Vagina (tissue), 2 donors: ENCODE data around the gene CBX8. TPM values are rescaled to one million over a fixed set of nuclear protein-coding genes. Genes with fewer than 3 reads are reported as not detected.

ENCODE experiments used
- DNase-seq, 2 donors: peaks; one replicate each; pipeline ENCODE4 v3.0.0-alpha.2; 2017; ENCODE audit errors: extremely low spot score in 2 of 2
- H3K27ac ChIP-seq: fragments of 200-600 bp; sonication (generic); one replicate; pipeline ENCODE4 v1.5.1; 2019
- H3K27me3 ChIP-seq: fragments of 200-600 bp; sonication (generic); one replicate; pipeline ENCODE4 v1.5.1; 2019
- H3K36me3 ChIP-seq, 2 donors: fragments of 200-600 bp; sonication (generic); one replicate each; pipeline ENCODE4 v1.5.1; 2017 to 2019
- H3K4me1 ChIP-seq: fragments of 200-600 bp; sonication (generic); one replicate; pipeline ENCODE4 v1.5.1; 2019
- H3K4me3 ChIP-seq, 2 donors: fragments of 200-600 bp; sonication (generic); 1 replicate in 1 of 2; 2 replicates in 1 of 2; pipeline ENCODE4 v1.5.1; 2016 to 2019
- H3K9me3 ChIP-seq: fragments of 200-600 bp; sonication (generic); one replicate; pipeline ENCODE4 v1.5.1; 2019
- POLR2A ChIP-seq, 2 donors: fragments of 450-650 bp; IDR thresholded peaks; one replicate each; pipeline ENCODE4 v1.6.1; 2017; ENCODE audit warnings: antibody characterized with exemption in 2 of 2, mild to moderate bottlenecking in 2 of 2, moderate library complexity in 2 of 2
- POLR2AphosphoS5 ChIP-seq, 2 donors: sonication (generic); formaldehyde crosslinking; IDR thresholded peaks; one replicate each; pipeline ENCODE4 v1.9.0; 2017; ENCODE audit warnings: antibody characterized with exemption in 2 of 2, mild to moderate bottlenecking in 2 of 2, low read depth in 1 of 2; ENCODE audit not compliant: insufficient read depth in 1 of 2
- intact Hi-C: fragments of 100-400 bp; cut with DNase I; formaldehyde crosslinking; loops from one replicate; pipeline ENCODE4 v1.15.1; 2023
- total RNA-seq: library from RNA; depleted of rRNA; stranded (reverse); fragments of >200 nt; gene quantifications from one replicate; pipeline ENCODE4 v1.2.3, GENCODE V29; 2016
- TF ChIP-seq, protein P1 (sequence below), 3 experiments: fragments of 450-650 bp in 2 of 3; fragments of 200-600 bp in 1 of 3; sonication (generic) in 1 of 3; IDR thresholded peaks; one replicate each; pipeline ENCODE4 v1.5.1; 2017 to 2019; ENCODE audit warnings: antibody characterized with exemption in 3 of 3, mild to moderate bottlenecking in 2 of 3, moderate library complexity in 2 of 3

The CBX8 gene
- total RNA-seq, 1 donor from 2014 or later, result 0.98 TPM

DNA sequence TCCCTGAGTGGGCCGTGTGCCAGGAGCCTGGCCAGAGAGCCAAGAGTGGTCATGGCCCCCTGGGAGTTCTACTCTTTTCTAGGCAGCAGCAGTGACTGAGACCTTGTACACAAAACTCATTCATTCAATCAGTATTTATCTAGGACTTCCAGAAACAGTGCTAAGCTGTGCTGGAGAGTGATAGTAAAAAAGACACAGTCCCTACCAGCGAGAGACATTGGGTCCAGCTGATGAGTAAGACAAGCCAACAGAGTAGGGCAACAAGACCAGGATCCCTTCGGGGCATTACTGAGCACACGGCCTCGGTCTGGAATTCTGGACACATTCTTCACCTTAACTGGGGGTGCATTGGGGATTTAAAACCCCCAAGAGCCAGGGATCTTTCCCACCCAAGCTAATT lies 22.2 kb upstream of the CBX8 start:
- H3K27me3 ChIP-seq, result peaks cover 14% of the 10 kb centered on the region
- TF ChIP-seq, protein P1, sequence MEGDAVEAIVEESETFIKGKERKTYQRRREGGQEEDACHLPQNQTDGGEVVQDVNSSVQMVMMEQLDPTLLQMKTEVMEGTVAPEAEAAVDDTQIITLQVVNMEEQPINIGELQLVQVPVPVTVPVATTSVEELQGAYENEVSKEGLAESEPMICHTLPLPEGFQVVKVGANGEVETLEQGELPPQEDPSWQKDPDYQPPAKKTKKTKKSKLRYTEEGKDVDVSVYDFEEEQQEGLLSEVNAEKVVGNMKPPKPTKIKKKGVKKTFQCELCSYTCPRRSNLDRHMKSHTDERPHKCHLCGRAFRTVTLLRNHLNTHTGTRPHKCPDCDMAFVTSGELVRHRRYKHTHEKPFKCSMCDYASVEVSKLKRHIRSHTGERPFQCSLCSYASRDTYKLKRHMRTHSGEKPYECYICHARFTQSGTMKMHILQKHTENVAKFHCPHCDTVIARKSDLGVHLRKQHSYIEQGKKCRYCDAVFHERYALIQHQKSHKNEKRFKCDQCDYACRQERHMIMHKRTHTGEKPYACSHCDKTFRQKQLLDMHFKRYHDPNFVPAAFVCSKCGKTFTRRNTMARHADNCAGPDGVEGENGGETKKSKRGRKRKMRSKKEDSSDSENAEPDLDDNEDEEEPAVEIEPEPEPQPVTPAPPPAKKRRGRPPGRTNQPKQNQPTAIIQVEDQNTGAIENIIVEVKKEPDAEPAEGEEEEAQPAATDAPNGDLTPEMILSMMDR (IDR thresholded peaks at IDR 0.05), result no peak
- TF ChIP-seq POLR2AphosphoS5 (IDR thresholded peaks at IDR 0.05; ENCODE audit: insufficient read depth in 1 of 2, low read depth in 1 of 2) (no peak), POLR2A (IDR thresholded peaks at IDR 0.05) (no peak)
- DNase-seq, result no peak
- peaks cover 18% of the 10 kb centered on the region for H3K4me1 ChIP-seq
- no peaks in the 10 kb centered on the region for H3K36me3 ChIP-seq
- H3K27ac ChIP-seq, result no peak overlapping the region
- no peak overlapping the region for H3K4me3 ChIP-seq
- H3K9me3 ChIP-seq, result no peaks in the 10 kb centered on the region
- intact Hi-C loops, result no loop called here

DNA sequence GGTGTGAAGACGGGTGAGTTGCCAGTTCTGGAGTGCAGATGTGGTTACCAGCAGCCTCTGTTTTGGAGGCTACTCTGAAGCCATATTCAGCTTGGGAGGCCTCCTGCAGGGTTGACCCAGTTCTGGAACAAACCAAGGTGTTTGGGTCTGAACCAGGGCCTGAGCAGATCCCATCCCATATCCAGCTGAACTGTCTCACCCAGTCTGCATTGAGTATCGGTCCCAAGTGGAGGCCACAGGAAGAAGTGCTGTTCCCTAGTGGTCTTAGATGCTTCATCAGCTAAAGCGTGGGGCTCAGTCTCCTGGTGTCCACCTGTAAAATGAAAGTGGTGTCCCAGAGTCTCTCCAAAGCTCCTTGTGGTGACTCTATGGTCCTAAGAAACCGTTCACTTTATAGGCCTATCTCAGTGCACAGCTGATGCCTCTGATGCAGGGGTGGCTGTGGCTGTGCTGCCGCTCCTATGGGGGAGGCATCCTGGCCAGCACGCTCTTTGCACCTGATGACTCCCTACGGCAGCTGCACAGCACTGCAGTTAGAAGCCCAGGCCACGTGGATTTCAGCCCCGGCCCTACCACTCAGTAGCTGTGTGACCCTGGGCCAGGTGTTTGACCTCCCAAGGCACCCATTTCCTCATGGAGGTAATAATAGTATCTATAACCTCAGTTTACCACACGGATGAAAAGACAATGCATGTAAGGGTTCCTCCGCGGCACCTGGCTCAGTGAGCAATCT lies 21.3 kb upstream of the CBX8 start:
- Histone ChIP-seq H3K36me3 (no peaks in the 10 kb centered on the region), H3K4me1 (peaks cover 22% of the 10 kb centered on the region), H3K27ac (no peak overlapping the region), H3K4me3 (no peak overlapping the region), H3K27me3 (peaks cover 15% of the 10 kb centered on the region), H3K9me3 (no peaks in the 10 kb centered on the region)
- no peak for DNase-seq
- TF ChIP-seq POLR2A (IDR thresholded peaks at IDR 0.05) (no peak), POLR2AphosphoS5 (IDR thresholded peaks at IDR 0.05; ENCODE audit: insufficient read depth in 1 of 2, low read depth in 1 of 2) (no peak)
- TF ChIP-seq, protein P1 (IDR thresholded peaks at IDR 0.05), result no peak
- intact Hi-C loops, result no loop called here

DNA sequence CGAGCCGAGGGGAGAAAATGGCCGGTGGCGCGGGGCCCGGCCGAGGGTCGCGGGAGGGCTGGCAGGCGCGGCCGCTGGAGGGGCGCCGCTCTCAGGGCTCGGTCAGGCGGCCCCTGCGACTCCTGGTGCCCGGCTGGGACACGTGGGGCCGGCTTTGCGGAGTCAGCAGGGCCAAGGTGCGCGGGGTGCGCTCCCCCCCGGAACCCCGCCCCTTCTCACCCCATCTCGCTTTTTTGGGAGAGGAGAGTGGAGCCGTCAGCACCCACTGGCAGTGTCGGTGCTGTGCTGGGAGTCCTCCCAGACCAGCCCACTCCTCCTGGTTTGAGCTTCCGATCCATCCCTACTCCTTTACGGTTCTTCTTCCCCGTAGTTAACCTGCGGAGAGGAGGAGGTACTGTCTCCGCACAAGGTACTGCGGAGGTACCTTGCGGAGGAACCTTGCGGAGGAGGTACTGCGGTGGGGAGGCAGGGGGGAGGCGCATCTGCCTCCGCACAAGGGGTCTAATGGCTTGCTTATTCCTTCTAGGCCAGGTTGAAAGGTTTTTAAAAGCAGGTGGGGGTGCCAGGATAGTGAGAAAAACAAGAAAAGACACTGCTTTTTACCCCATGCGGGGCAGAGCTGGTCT lies 19.1 kb upstream of the CBX8 start:
- Histone ChIP-seq H3K4me1 (peaks cover 40% of the 10 kb centered on the region), H3K4me3 (peak overlapping the region in 1 of 2 donors; percentile 42), H3K9me3 (no peaks in the 10 kb centered on the region), H3K36me3 (no peaks in the 10 kb centered on the region), H3K27me3 (peaks cover 33% of the 10 kb centered on the region), H3K27ac (no peak overlapping the region)
- TF ChIP-seq, protein P1 (IDR thresholded peaks at IDR 0.05), result no peak
- TF ChIP-seq POLR2AphosphoS5 (IDR thresholded peaks at IDR 0.05; ENCODE audit: insufficient read depth in 1 of 2, low read depth in 1 of 2), result no peak
- no peak for TF ChIP-seq POLR2A (IDR thresholded peaks at IDR 0.05)
- no peak for DNase-seq
- intact Hi-C loops, result no loop called here

DNA sequence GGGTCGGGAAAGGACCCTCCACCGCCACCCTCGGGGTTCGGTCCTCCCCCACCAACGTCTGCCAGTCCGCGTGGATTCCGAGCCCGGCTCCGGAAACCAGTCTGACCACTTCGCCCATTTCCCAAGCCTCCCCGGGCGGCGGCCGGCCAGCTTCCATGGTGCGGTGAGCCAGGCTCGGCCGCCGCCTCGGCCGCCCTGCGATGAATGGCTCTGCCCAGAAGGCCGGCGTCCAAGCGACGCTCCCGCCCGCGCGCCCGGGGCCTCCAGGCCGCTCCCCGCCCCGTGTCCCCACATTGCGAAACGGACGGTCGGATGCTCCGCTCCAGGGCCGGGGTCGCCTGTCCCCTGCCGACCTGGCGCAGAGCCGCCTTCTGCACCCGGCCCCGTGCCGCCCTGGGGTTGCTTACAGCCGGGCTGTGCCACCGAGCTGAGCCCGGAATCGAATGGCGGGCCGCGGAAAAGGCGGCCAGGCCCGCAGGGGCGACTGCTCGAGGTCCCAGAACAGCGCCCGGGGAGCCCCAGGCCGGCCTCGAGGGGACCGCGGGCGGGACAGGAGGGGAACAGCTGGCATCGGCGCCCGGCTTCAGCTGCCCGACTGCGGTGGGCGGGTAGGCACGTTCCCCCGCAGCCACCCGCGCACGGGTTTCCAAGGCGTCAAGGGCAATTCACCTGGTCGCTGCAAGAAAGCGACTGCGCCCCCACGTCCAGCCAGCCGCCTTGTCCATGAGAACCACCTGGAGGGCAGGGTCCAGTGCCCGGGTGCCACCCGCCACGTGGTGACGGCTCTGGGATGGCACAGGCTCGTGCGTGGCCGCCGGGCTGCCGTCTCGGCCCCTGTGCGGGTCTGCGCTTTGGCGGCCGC lies 18.3 kb upstream of the CBX8 start:
- Histone ChIP-seq H3K9me3 (no peaks in the 10 kb centered on the region), H3K4me3 (peak overlapping the region; percentile 18 to 42), H3K4me1 (peaks cover 47% of the 10 kb centered on the region), H3K27me3 (peaks cover 35% of the 10 kb centered on the region), H3K27ac (no peak overlapping the region), H3K36me3 (no peaks in the 10 kb centered on the region)
- intact Hi-C loops, result no loop called here
- DNase-seq, result no peak
- TF ChIP-seq POLR2A (IDR thresholded peaks at IDR 0.05) (no peak), POLR2AphosphoS5 (IDR thresholded peaks at IDR 0.05; ENCODE audit: insufficient read depth in 1 of 2, low read depth in 1 of 2) (no peak)
- TF ChIP-seq, protein P1 (IDR thresholded peaks at IDR 0.05), result no peak
